ENCODE data around the gene POLRMT. TPM values are rescaled to one million over a fixed set of nuclear protein-coding genes. Genes with fewer than 3 reads are reported as not detected.
"Not testable (repeated sequence)": the region's sequence is repeated elsewhere in the genome, so short reads cannot be mapped to it uniquely, and the experiment has no call there.

Gene POLRMT
- total and polyA plus RNA-seq, 4 donors: 16.0 to 41.4 (median 35.1) TPM

GRCh38 chr19:670609-671075 is 37.3 kb upstream of the POLRMT start:
- 80% methylated on average over 9 of the region's 9 CpGs for WGBS
- H3K9me3 ChIP-seq (ENCODE audit: control insufficient read depth in 4 of 4, low read length in 3 of 4): no peaks in the 10 kb centered on the region
- peaks cover 0 to 14% (median 4%) of the 10 kb centered on the region in 4 donors for H3K4me1 ChIP-seq (ENCODE audit: control insufficient read depth in 4 of 4, insufficient read depth in 4 of 4, low read length in 3 of 4)
- H3K4me3 ChIP-seq (ENCODE audit: low read depth in 1 of 3, low read length in 3 of 3): no peak overlapping the region
- TF ChIP-seq ZBTB33 (IDR thresholded peaks at IDR 0.05): no peak
- TF ChIP-seq CTCF (IDR thresholded peaks at IDR 0.05; ENCODE audit: low read depth, low read length, missing input control): no peak
- H3K27me3 ChIP-seq (ENCODE audit: control insufficient read depth in 4 of 4, insufficient read depth in 4 of 4, low read length in 3 of 4): no peaks in the 10 kb centered on the region
- H3K36me3 ChIP-seq (ENCODE audit: control insufficient read depth in 4 of 4, insufficient read depth in 3 of 4, low read depth in 1 of 4, low read length in 3 of 4): no peaks in the 10 kb centered on the region
- H3K9ac ChIP-seq (ENCODE audit: low read depth in 1 of 2, low read length in 2 of 2): no peak overlapping the region
- no peak overlapping the region for H3K27ac ChIP-seq (ENCODE audit: low read depth in 1 of 2, low read length in 2 of 2)
- DNase-seq (ENCODE audit: low spot score): no peak

- H3K36me3 ChIP-seq (ENCODE audit: control insufficient read depth in 4 of 4, insufficient read depth in 3 of 4, low read depth in 1 of 4, low read length in 3 of 4); H3K27me3 ChIP-seq (ENCODE audit: control insufficient read depth in 4 of 4, insufficient read depth in 4 of 4, low read length in 3 of 4); H3K27ac ChIP-seq (ENCODE audit: low read depth in 1 of 2, low read length in 2 of 2); H3K9me3 ChIP-seq (ENCODE audit: control insufficient read depth in 4 of 4, low read length in 3 of 4); H3K4me3 ChIP-seq (ENCODE audit: low read depth in 1 of 3, low read length in 3 of 3); DNase-seq (ENCODE audit: low spot score); H3K9ac ChIP-seq (ENCODE audit: low read depth in 1 of 2, low read length in 2 of 2): not testable (repeated sequence)
- 54% methylated on average over 12 of the region's 12 CpGs for WGBS
- H3K4me1 ChIP-seq (ENCODE audit: control insufficient read depth in 4 of 4, insufficient read depth in 4 of 4, low read length in 3 of 4): peaks cover 0 to 13% (median 9%) of the 10 kb centered on the region in 4 donors
Observed at GRCh38 chr19:668675-669434, 35.5 kb upstream of the POLRMT start.

GRCh38 chr19:666985-667573 is 33.7 kb upstream of the POLRMT start:
- not testable (repeated sequence) for DNase-seq (ENCODE audit: low spot score); H3K9me3 ChIP-seq (ENCODE audit: control insufficient read depth in 4 of 4, low read length in 3 of 4); H3K27ac ChIP-seq (ENCODE audit: low read depth in 1 of 2, low read length in 2 of 2); H3K4me3 ChIP-seq (ENCODE audit: low read depth in 1 of 3, low read length in 3 of 3); H3K36me3 ChIP-seq (ENCODE audit: control insufficient read depth in 4 of 4, insufficient read depth in 3 of 4, low read depth in 1 of 4, low read length in 3 of 4); H3K27me3 ChIP-seq (ENCODE audit: control insufficient read depth in 4 of 4, insufficient read depth in 4 of 4, low read length in 3 of 4); H3K9ac ChIP-seq (ENCODE audit: low read depth in 1 of 2, low read length in 2 of 2)
- WGBS: 87% methylated on average over 37 of the region's 38 CpGs
- H3K4me1 ChIP-seq (ENCODE audit: control insufficient read depth in 4 of 4, insufficient read depth in 4 of 4, low read length in 3 of 4): peaks cover 0 to 18% (median 13%) of the 10 kb centered on the region in 4 donors

GRCh38 chr19:664913-665443 is 31.6 kb upstream of the POLRMT start:
- no peaks in the 10 kb centered on the region for H3K27me3 ChIP-seq (ENCODE audit: control insufficient read depth in 4 of 4, insufficient read depth in 4 of 4, low read length in 3 of 4)
- no peak overlapping the region for H3K4me3 ChIP-seq (ENCODE audit: low read depth in 1 of 3, low read length in 3 of 3)
- no peak overlapping the region for H3K9ac ChIP-seq (ENCODE audit: low read depth in 1 of 2, low read length in 2 of 2)
- no peak overlapping the region for H3K27ac ChIP-seq (ENCODE audit: low read depth in 1 of 2, low read length in 2 of 2)
- peak; percentile 85 for DNase-seq (ENCODE audit: low spot score)
- no peaks in the 10 kb centered on the region for H3K36me3 ChIP-seq (ENCODE audit: control insufficient read depth in 4 of 4, insufficient read depth in 3 of 4, low read depth in 1 of 4, low read length in 3 of 4)
- WGBS: 16% methylated on average over 24 of the region's 24 CpGs
- peaks cover 3 to 37% (median 24%) of the 10 kb centered on the region in 4 donors for H3K4me1 ChIP-seq (ENCODE audit: control insufficient read depth in 4 of 4, insufficient read depth in 4 of 4, low read length in 3 of 4)
- no peaks in the 10 kb centered on the region for H3K9me3 ChIP-seq (ENCODE audit: control insufficient read depth in 4 of 4, low read length in 3 of 4)
- TF ChIP-seq HNF4G (IDR thresholded peaks at IDR 0.05) (no peak), FOXA2 (IDR thresholded peaks at IDR 0.05) (no peak), MAX (IDR thresholded peaks at IDR 0.05) (no peak), RXRA (IDR thresholded peaks at IDR 0.05) (no peak), TAF1 (conservative IDR thresholded peaks at IDR 0.05) (no peak), NR2F2 (IDR thresholded peaks at IDR 0.05) (no peak), CTCF (IDR thresholded peaks at IDR 0.05; ENCODE audit: low read depth, low read length, missing input control) (peak; percentile 80), YY1 (IDR thresholded peaks at IDR 0.05) (no peak), FOXA1 (IDR thresholded peaks at IDR 0.05) (no peak), ZBTB33 (IDR thresholded peaks at IDR 0.05) (no peak), HNF4A (conservative IDR thresholded peaks at IDR 0.05) (no peak), RAD21 (IDR thresholded peaks at IDR 0.05) (peak; percentile 87 to 95)

All from liver (tissue), 9 donors.